Mesendoderm (in vitro differentiated cells): ENCODE data around the gene MOB2.
"Not testable (repeated sequence)": the region's sequence is repeated elsewhere in the genome, so short reads cannot be mapped to it uniquely, and the experiment has no call there.

Experiments used
- DNase-seq: peaks from one replicate; pipeline ENCODE4 v3.0.0; 2013
- H2AK5ac ChIP-seq: 2 replicates; pipeline ENCODE4 v1.6.1; 2013; ENCODE audit warnings: low read length, inconsistent platforms
- H2BK120ac ChIP-seq: 2 replicates; pipeline ENCODE4 v1.6.1; 2013; ENCODE audit warnings: low read depth, mild to moderate bottlenecking, low read length, moderate library complexity, mixed read lengths
- H2BK15ac ChIP-seq: replicated peaks from 2 replicates; pipeline ENCODE4 v1.6.1; 2013; ENCODE audit warnings: low read depth, mild to moderate bottlenecking, moderate library complexity
- H2BK5ac ChIP-seq: 2 replicates; pipeline ENCODE4 v1.6.1; 2013; ENCODE audit warnings: low read length, inconsistent platforms
- H3K18ac ChIP-seq: 2 replicates; pipeline ENCODE4 v1.6.1; 2013; ENCODE audit warnings: mild to moderate bottlenecking, low read length, mixed read lengths
- H3K23ac ChIP-seq: one replicate; pipeline ENCODE4 v1.6.1; 2013; ENCODE audit warnings: low read length
- H3K27ac ChIP-seq: 2 replicates; pipeline ENCODE4 v1.5.1; 2013; ENCODE audit warnings: low read depth, mild to moderate bottlenecking, inconsistent platforms, low read length, moderate library complexity
- H3K27me3 ChIP-seq: 2 replicates; pipeline ENCODE4 v1.6.1; 2013; ENCODE audit warnings: low read length, control low read depth, mild to moderate bottlenecking, inconsistent platforms; ENCODE audit not compliant: insufficient read depth, poor library complexity
- H3K36me3 ChIP-seq: 2 replicates; pipeline ENCODE4 v1.6.1; 2013; ENCODE audit warnings: low read length, inconsistent platforms; ENCODE audit not compliant: control insufficient read depth, insufficient read depth
- H3K4ac ChIP-seq: one replicate; pipeline ENCODE4 v1.6.1; 2013; ENCODE audit warnings: low read depth, mild to moderate bottlenecking, low read length, moderate library complexity
- H3K4me1 ChIP-seq: 2 replicates; pipeline ENCODE4 v1.6.1; 2013; ENCODE audit warnings: low read depth, low read length, inconsistent platforms; ENCODE audit not compliant: control insufficient read depth
- H3K4me2 ChIP-seq: 2 replicates; pipeline ENCODE4 v1.6.1; 2013; ENCODE audit warnings: low read length
- H3K4me3 ChIP-seq: 2 replicates; pipeline ENCODE4 v1.5.1; 2013; ENCODE audit warnings: mild to moderate bottlenecking, low read length
- H3K56ac ChIP-seq: one replicate; pipeline ENCODE4 v1.6.1; 2013; ENCODE audit warnings: low read length
- H3K79me1 ChIP-seq: 2 replicates; pipeline ENCODE4 v1.6.1; 2013; ENCODE audit warnings: low read length, inconsistent platforms
- H3K79me2 ChIP-seq: 2 replicates; pipeline ENCODE4 v1.6.1; 2013; ENCODE audit warnings: mild to moderate bottlenecking, low read length; ENCODE audit not compliant: control insufficient read depth, insufficient read depth
- H3K9ac ChIP-seq: 2 replicates; pipeline ENCODE4 v1.6.1; 2013; ENCODE audit warnings: low read length, inconsistent platforms
- H4K5ac ChIP-seq: one replicate; pipeline ENCODE4 v1.6.1; 2013; ENCODE audit warnings: low read length
- H4K8ac ChIP-seq: one replicate; pipeline ENCODE4 v1.6.1; 2013; ENCODE audit warnings: low read depth, mild to moderate bottlenecking, control low read depth, low read length, moderate library complexity
- WGBS: extraction: QIAGEN DNeasy Blood & Tissue Kit; methylation state at CpG from one replicate; pipeline ENCODE4 v1.1.7; 2013; ENCODE audit warnings: low lambda C conversion rate, missing lambda C conversion rate; ENCODE audit not compliant: insufficient coverage; ENCODE audit errors: extremely low coverage; 5-methylcytosine and 5-hydroxymethylcytosine counted together

The MOB2 gene

DNA sequence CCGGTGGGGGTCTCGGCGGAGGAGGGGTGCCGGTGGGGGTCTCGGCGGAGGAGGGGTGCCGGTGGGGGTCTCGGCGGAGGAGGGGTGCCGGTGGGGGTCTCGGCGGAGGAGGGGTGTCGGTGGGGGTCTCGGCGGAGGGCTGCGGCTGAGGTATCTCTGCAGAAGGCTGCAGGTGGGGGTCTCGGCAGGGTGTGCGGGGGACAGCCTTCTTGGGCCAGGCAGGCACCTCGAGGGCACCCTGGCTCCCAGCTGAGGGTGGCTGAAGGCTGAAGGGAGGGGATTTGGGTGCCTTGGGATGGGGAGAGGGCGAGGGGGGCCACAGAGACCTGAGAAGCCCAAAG lies 51.1 kb downstream of the MOB2 start:
- not testable (repeated sequence) for H2AK5ac ChIP-seq, H2BK120ac ChIP-seq, H2BK5ac ChIP-seq, H3K4me3 ChIP-seq, H3K56ac ChIP-seq, H4K8ac ChIP-seq, H4K5ac ChIP-seq, H3K23ac ChIP-seq, H3K27ac ChIP-seq, H3K27me3 ChIP-seq, H3K79me2 ChIP-seq, H3K79me1 ChIP-seq, H3K4ac ChIP-seq, H3K18ac ChIP-seq, H2BK15ac ChIP-seq, H3K4me1 ChIP-seq, H3K36me3 ChIP-seq, H3K9ac ChIP-seq, H3K4me2 ChIP-seq, DNase-seq
- WGBS, result no CpG with 5 or more reads among the region's 20 CpGs

DNA sequence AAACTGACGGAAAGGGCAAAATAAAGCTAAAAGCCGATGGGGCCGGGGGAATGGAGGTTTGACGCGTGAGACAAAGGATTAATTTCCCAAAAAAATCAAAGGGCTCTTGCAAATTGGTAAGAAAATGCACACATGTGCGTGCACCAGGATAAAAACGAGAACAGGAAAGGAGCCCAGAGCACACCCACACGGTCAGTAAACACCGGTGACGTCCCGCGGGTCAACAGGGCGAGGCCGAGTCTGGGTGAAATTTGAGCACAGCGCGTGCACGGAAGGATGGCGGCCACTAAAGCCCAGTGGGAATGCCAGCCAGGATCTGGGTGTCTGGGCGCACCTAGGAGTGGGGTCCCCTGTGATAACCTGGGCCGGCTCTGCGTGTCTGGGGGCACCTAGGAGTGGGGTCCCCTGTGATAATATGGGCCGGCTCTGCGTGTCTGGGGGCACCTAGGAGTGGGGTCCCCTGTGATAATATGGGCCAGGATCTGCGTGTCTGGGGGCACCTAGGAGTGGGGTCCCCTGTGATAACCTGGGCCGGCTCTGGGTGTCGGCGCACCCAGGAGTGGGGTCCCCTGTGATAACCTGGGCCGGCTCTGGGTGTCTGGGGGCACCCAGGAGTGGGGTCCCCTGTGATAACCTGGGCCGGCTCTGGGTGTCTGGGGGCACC lies 52.5 kb downstream of the MOB2 start:
- Histone ChIP-seq H2BK5ac (no peak overlapping the region), H3K27ac (no peak overlapping the region), H3K56ac (no peak overlapping the region), H2BK15ac (no peak overlapping the region), H3K79me1 (no peaks in the 10 kb centered on the region), H3K9ac (no peak overlapping the region), H3K79me2 (no peaks in the 10 kb centered on the region), H2AK5ac (no peak overlapping the region), H4K8ac (no peak overlapping the region), H3K27me3 (no peaks in the 10 kb centered on the region), H3K18ac (no peak overlapping the region), H3K4ac (no peak overlapping the region), H3K4me3 (no peak overlapping the region), H3K4me1 (peaks cover 3% of the 10 kb centered on the region), H3K23ac (no peak overlapping the region), H4K5ac (no peak overlapping the region), H2BK120ac (no peak overlapping the region), H3K4me2 (no peak overlapping the region), H3K36me3 (no peaks in the 10 kb centered on the region)
- no CpG with 5 or more reads among the region's 29 CpGs for WGBS
- DNase-seq, result no peak

DNA sequence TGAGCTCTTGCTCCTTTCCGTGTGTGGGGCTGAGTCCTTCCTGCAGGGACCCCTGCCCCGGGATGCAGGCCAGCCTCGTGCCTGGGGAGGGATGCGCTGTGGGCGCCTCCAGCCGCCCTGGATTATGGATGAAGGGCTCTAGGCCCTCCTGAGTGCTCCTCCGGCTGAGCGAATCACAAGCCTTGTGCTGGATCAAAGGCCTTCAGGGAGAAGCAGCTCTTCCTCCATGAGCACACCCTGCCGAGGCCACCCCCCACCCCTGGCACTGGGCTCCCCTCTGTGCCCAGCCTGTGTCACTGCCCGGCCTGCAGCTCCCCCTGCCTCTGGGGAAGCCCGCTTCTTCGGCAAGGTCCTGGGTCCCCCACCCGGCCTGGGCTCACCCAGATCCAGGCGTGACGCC lies 53.0 kb downstream of the MOB2 start:
- H3K4ac ChIP-seq, result no peak overlapping the region
- no peak overlapping the region for H4K8ac ChIP-seq
- no peak overlapping the region for H3K4me2 ChIP-seq
- no peak overlapping the region for H2AK5ac ChIP-seq
- no CpG with 5 or more reads among the region's 15 CpGs for WGBS
- H3K4me1 ChIP-seq, result peaks cover 3% of the 10 kb centered on the region
- H3K18ac ChIP-seq, result no peak overlapping the region
- no peaks in the 10 kb centered on the region for H3K27me3 ChIP-seq
- H3K56ac ChIP-seq, result no peak overlapping the region
- H3K79me2 ChIP-seq, result no peaks in the 10 kb centered on the region
- H3K4me3 ChIP-seq, result no peak overlapping the region
- H2BK5ac ChIP-seq, result no peak overlapping the region
- no peak overlapping the region for H2BK120ac ChIP-seq
- no peaks in the 10 kb centered on the region for H3K36me3 ChIP-seq
- no peak overlapping the region for H3K9ac ChIP-seq
- H3K23ac ChIP-seq, result no peak overlapping the region
- no peak overlapping the region for H2BK15ac ChIP-seq
- H3K27ac ChIP-seq, result no peak overlapping the region
- DNase-seq, result no peak
- H4K5ac ChIP-seq, result no peak overlapping the region
- H3K79me1 ChIP-seq, result peaks cover 1% of the 10 kb centered on the region

DNA sequence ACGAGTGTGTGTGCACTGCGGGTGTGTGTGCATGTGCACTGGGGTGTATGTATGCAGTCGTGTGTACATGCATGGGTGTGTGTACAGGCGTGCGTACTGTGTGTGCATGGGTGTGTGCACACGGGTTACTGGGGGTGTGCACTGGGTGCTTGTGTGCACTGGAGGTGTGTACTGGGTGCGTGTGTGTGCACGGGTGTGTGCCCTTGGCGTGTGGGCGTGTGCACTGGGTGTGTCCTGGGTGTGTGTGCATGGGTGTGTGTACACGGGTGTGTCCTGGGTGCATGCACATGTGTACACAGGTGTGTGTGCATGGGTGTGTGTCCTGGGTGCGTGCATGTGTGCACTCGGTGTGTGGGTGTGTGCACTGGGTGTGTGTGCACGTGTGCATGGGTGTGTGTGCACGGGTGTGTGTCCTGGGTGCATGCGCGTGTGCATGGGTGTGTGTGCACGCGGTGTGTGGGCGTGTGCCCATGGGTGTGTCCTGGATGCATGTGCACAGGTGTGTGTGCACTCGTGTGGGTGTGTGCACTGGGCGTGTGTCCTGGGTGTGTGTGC lies 57.7 kb downstream of the MOB2 start:
- WGBS, result no CpG with 5 or more reads among the region's 22 CpGs
- H3K79me2 ChIP-seq, result no peaks in the 10 kb centered on the region
- no peak overlapping the region for H4K8ac ChIP-seq
- H3K79me1 ChIP-seq, result peaks cover 2% of the 10 kb centered on the region
- no peak overlapping the region for H3K27ac ChIP-seq
- H3K4me2 ChIP-seq, result no peak overlapping the region
- H4K5ac ChIP-seq, result no peak overlapping the region
- peak overlapping the region; percentile 66 for H3K23ac ChIP-seq
- H3K56ac ChIP-seq, result no peak overlapping the region
- no peaks in the 10 kb centered on the region for H3K36me3 ChIP-seq
- no peak overlapping the region for H3K4ac ChIP-seq
- H3K4me1 ChIP-seq, result no peaks in the 10 kb centered on the region
- DNase-seq, result no peak
- no peak overlapping the region for H2BK15ac ChIP-seq
- H3K9ac ChIP-seq, result no peak overlapping the region
- no peak overlapping the region for H3K18ac ChIP-seq
- no peak overlapping the region for H2BK5ac ChIP-seq
- H2AK5ac ChIP-seq, result no peak overlapping the region
- no peaks in the 10 kb centered on the region for H3K27me3 ChIP-seq
- no peak overlapping the region for H2BK120ac ChIP-seq
- H3K4me3 ChIP-seq, result no peak overlapping the region

DNA sequence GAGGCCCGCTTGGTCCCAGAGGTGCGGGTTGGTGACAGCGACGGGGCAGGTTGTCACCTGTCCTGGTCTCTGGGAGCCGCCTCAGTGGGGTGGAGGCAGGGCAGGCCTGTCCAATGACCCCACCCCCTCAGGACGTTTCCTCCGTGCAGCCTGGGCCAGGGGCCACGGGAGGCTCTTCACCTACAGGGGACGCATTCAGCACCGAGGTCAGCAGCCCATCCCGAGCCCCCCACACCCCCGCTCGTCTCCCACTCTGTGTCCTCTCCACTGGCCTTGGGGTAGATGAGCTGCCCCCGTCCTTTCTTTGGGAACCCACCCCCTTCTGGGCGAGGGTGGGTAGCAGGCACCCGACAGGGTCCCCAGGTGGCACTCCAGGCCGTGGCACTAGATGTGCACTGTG lies 61.1 kb downstream of the MOB2 start:
- H3K27me3 ChIP-seq, result no peaks in the 10 kb centered on the region
- H2BK15ac ChIP-seq, result no peak overlapping the region
- H3K79me2 ChIP-seq, result no peaks in the 10 kb centered on the region
- H3K56ac ChIP-seq, result no peak overlapping the region
- WGBS, result no CpG with 5 or more reads among the region's 17 CpGs
- H3K23ac ChIP-seq, result no peak overlapping the region
- H3K79me1 ChIP-seq, result peaks cover 2% of the 10 kb centered on the region
- no peak overlapping the region for H3K4me3 ChIP-seq
- H2BK5ac ChIP-seq, result no peak overlapping the region
- no peak overlapping the region for H3K4me2 ChIP-seq
- no peak overlapping the region for H2BK120ac ChIP-seq
- H3K27ac ChIP-seq, result no peak overlapping the region
- no peaks in the 10 kb centered on the region for H3K4me1 ChIP-seq
- DNase-seq, result no peak
- no peak overlapping the region for H4K8ac ChIP-seq
- no peak overlapping the region for H4K5ac ChIP-seq
- no peak overlapping the region for H3K4ac ChIP-seq
- H3K36me3 ChIP-seq, result no peaks in the 10 kb centered on the region
- H2AK5ac ChIP-seq, result no peak overlapping the region
- H3K9ac ChIP-seq, result no peak overlapping the region
- H3K18ac ChIP-seq, result no peak overlapping the region

DNA sequence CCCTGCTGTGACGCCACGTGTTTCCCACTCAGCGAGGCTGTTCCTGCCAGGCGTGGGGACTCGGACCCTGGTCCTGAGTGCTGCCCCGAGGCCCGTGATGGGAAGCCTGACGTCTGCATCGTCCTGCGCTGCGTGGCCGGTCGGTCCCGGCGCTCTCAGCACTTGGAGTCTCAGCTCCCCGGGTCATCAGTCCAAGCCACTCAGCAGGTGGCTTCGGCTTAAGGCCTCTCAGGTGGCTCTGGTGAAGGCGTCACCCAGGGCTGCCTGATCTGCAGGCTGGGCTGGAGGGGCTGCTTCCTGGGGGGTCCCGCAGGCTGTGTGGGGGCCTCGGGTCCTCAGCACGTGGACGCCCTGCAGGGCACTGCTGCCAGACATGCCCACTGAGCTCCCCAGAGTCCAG lies 61.6 kb downstream of the MOB2 start:
- no CpG with 5 or more reads among the region's 22 CpGs for WGBS

More for the DNA sequence above, 61.6 kb downstream of the MOB2 start:
- Histone ChIP-seq H3K4me3 (no peak overlapping the region), H3K56ac (no peak overlapping the region), H3K27me3 (no peaks in the 10 kb centered on the region), H3K36me3 (no peaks in the 10 kb centered on the region), H3K4me1 (no peaks in the 10 kb centered on the region), H3K9ac (no peak overlapping the region), H3K18ac (no peak overlapping the region), H4K8ac (no peak overlapping the region), H2BK5ac (no peak overlapping the region), H3K4ac (no peak overlapping the region), H3K79me1 (peaks cover 2% of the 10 kb centered on the region), H3K23ac (no peak overlapping the region), H3K27ac (no peak overlapping the region), H3K4me2 (no peak overlapping the region), H4K5ac (no peak overlapping the region), H3K79me2 (no peaks in the 10 kb centered on the region), H2BK120ac (no peak overlapping the region), H2BK15ac (no peak overlapping the region), H2AK5ac (no peak overlapping the region)
- DNase-seq, result no peak
